Activated CD8-positive, alpha-beta memory T cell treated with anti-CD3 and anti-CD28 coated beads, Interleukin-2, amount 50 U/mL, for 1 hour (primary cell): ENCODE measurements around the gene TTC31.

ENCODE experiments used
- DNase-seq: peaks from one replicate; pipeline ENCODE4 v3.0.0-alpha.2; 2020; ENCODE audit errors: extremely low read depth

The TTC31 gene

DNA sequence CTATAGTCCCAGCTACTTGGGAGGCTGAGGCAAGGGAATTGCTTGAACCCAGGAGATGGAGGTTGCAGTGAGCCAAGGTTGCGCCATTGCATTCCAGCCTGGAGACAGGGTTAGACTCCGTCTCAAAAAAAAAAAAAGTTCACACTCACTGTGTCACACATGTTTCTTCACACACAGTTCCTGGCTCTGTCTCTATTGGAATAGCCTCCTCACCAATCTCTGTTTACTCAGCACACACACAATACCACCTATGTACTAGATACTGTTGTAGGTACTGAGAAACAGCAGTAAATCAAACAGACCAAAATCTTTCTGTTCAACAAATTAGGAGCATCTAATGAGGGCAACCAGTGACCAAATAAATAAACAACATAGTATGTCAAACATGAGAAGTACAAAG, 3.3 kb downstream of the TTC31 start:
- no peak for DNase-seq

DNA sequence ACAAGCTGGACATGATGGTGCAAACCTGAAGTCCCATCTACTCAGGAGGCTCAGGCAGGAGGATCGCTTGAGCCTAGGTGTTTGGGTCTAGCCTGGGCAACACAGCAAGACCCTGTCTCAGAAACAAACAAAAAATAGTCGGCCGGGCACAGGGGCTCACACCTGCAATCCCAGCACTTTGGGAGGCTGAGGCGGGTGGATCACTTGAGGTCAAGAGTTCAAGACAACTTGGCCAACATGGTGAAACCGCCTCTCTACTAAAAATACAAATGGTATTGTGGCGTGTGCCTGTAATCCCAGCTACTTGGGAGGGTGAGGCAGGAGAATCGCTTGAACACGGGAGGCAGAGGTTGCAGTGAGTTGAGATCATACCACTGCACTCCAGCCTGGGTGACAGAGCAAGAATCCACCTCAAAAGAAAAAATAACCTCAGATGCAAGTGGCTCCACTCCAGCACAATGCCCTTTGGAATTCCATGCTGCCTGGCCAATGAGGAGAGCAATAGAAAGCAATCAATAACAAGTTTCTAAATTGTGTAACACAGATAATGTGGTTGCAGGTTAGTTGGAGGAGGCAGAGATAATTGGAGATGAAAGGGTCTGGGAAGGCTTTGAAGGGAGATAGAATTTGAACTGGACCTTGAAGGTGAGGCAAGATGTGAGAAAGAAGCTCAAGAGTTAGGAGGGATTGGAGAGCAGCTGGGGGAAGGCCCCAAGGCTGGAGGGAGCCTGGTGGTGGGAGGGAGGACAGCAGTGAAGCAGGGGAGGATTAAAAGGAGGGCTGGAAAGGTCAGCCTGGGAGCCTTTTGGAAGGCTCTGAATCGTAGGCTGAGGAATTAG, 6.0 kb downstream of the TTC31 start:
- DNase-seq: no peak

DNA sequence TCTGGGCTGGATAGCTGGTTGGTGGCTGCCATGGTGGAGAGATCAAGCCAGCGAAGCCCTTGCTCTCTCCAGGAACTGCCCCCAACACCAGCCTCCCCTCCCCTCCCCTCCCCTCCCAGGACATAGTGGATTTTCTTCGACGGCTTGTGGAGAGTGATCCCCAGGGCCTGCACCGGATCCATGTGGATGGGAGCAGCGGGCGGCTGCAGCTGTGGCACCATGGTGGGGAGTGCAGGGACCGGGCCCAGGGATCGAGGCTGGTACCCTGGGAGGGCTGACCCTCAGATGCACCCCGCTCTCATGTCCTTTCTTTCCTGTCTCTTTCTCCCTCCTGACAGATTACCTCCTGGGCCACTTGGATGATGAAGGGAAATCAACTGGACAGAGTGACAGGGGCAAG, 7.0 kb downstream of the TTC31 start:
- no peak for DNase-seq

DNA sequence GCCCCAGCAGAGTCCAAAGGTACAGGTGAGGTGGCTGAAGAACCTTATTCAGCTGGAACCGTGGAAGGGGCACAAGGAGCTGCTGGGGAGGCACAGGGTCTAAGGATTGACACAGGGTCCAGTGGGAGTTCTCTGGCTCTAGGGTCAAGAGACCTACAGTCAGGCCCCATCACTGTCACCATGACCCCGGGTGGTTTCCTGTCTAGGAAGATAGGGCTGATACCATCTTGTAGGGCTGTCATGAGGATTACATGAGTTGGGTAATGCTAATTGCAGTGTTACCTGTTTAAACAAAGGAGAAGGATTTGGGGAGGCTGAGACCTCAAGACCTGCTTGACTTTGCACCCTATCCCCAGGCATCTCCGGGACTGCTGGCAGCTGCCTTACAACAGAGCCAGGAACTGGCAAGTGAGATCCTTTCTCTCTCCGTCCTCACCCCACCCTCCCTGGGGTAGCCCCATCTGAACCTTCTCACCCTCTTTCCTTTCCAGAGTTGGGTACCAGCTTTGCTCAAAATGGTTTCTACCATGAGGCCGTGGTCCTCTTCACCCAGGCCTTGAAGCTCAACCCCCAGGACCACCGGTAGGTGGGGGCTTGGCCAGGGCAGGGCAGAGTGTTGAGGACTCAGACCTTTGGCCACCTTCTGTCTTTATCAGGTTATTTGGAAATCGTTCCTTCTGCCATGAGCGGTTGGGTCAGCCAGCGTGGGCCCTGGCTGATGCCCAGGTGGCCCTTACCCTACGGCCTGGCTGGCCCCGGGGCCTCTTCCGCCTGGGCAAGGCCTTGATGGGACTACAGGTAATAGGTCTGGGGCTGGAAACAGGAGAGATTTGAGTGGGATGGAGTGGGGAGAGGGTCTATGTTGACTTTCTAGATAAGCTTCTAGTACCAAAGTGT, 9.0 kb downstream of the TTC31 start:
- DNase-seq: no peak

DNA sequence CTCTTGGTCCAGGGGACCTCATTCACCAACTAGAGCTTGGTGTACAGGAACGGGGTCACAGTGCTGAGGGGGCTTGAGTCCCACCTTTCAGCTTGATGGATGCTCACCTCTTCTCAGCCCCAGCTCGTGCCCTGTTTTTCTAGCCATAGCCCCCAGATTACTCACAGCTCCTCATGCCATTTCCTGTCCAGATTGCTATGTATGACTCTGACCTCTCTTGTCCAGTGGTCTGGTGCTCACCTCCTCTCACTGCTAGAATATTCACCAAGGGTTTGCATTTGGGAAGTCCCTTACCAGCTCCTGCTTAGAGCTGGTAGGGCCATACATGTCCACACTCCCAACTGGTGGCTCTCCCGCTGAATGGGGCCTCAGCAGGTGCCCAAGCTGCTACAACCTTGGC, 10.7 kb downstream of the TTC31 start:
- DNase-seq: no peak

DNA sequence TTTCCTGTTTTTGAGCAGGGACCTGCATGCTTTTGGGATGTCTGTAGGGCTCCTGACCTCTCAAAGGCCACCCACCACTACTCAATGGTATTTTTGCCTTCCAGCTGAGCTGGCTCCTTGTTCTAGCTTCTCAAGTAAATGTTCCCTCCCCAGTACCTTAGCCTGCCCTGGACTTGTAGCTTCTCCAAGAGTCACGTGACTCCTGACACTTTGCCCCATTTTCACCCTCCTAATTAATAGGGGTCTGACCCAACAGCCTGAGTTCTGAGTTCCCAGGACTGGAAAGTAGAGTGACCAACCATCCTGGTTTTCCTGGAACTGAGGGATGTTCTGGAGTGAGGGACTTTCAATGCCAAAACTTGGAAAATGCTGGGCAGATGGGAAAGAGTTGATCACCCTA, 12.6 kb downstream of the TTC31 start:
- no peak for DNase-seq

DNA sequence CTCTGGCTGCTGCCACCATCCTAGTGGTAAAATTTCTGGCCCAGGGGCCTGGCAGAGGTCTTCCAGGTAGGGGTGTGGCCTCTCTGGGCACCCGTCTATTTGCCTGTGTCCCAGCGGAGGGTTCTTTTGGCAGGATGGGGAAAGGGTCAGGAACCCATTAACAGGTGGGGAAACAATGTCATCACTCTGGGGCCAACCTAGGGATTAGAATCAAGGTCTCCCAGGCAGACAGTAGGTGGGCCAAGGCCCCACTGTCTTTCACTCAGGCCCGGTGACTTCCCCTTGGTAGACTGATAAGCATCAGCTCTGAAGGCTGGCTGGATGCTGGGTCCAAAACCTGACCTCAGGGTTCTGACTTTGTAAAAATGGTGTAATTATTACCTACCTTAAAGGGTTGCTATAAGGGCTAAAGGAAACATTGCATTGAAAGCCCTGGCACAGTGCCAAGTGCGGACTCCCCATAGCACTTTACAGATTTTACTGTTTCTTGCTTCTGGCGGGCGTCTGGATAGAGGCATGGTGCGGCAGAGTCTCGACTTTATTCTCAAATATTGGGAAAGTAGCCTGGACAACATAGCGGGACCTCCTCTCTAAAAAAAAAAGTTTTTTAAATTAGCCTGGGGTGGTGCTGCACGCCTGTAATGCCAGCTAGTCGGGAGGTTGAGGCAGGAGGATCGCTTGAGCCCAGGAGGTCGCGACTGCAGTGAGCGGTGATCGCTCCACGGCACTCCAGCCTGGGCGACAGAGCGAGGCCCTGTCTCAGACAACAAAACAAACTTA, 14.3 kb downstream of the TTC31 start:
- DNase-seq: no peak

DNA sequence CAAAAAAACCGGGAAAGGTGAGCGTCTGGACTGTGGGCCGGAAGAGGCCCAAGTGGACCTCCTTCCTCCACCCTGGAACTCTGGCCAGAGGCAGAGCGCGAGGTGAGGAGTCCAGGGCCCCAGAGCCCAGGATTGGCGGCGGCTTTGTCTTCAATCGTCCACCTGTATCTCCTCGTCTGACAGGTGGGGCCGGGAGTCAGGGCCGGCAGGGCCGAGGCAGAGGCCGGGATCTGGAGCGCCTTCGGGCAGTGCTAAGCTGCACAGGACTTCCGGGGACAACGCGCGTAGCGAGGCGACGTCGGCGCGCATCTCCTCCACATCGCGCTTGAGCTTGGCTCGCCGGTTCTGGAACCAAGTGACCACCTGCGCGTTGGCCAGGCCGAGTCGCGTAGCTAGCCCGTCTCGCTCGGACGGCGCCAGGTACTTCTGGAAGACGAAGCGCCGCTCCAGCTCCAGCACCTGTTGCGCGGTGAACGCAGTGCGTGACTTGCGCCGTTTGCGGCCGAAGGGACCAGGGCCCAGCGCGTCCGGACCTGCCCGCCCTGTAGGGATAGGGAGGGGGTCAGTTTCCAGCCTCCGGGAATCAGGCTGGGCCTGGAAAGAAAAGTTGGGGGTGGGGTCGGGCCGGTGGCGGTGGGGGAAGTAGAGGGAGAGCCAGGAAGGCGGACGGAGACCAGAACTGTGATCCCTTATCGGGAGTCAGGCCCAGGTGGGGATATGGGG, 15.1 kb downstream of the TTC31 start:
- no peak for DNase-seq

DNA sequence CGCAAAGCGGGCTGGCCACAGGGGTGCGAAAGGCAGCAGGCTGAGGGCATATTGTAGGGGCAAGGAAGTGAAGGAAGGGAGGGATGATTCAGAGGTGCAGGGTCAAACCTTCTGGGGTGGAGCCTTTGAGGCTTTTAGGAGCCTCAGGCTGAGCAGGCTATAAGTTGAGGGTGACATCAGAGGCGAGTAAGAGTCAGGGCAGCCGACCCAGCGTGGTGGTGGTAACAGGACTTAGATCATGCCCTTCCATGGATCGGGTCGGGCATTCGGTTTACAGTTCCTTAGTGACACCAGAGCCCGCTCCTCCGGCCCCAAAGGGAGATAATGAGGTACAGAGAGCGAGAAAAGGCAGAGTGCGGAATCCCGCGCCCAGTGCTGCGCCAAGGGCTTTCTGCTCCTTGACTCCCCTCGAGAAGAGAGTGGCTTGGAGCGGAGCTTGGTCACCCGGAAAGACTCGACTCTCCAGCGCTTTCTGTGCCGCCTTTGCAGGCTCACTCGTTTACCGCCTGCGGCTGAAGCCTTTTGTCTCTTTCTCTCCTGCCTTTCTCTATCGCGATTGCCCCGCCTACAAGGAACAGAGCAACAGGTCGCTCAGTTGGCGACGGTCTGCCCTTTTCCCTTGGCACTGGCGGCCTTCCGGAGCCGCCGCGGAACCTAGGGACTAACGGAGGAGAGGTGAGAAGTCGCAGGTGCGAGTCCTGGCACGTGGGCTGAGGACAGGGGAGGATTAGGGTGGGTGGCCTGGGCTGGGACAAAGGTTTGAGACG, 15.8 kb downstream of the TTC31 start:
- DNase-seq: no peak

DNA sequence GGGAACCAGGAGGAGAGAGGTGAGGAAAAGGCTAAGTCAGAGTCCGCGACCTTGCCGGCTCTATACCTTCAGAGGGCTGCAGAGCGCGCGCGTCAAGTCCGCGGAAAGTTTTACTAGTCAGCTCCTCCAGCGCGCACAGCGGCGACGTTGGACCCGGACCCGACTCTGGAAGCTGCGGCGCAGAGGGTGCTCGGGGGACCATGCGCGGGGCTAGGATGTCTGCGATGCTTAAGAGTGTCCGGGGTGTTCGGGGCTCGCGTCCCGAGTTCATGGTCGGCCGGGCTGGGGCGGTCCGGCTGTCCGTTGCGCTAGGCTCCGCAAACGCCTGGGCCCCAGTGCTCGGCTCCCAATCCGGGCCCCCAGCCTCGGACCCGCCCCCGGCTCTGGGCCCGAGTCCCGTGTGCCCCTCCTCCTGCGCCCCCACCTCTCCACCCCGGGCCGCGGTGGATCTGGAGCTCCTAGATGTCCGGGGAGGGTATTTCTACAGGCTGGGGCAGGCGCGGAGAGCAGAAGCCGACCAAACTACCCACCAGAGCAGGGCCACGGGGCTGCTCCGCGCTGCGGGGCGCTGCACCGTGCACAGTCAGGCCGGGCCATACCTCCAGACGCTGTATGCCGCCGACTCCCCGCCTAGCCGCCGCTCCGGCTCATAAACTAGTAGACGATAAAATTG, 16.5 kb downstream of the TTC31 start, which contains the start of gene LBX2:
Gene LBX2, minus strand, starts transcription at position 337 of the 673 bp plus-strand sequence. Its CDS starts 66 bp downstream, at position 271.
- DNase-seq: no peak

DNA sequence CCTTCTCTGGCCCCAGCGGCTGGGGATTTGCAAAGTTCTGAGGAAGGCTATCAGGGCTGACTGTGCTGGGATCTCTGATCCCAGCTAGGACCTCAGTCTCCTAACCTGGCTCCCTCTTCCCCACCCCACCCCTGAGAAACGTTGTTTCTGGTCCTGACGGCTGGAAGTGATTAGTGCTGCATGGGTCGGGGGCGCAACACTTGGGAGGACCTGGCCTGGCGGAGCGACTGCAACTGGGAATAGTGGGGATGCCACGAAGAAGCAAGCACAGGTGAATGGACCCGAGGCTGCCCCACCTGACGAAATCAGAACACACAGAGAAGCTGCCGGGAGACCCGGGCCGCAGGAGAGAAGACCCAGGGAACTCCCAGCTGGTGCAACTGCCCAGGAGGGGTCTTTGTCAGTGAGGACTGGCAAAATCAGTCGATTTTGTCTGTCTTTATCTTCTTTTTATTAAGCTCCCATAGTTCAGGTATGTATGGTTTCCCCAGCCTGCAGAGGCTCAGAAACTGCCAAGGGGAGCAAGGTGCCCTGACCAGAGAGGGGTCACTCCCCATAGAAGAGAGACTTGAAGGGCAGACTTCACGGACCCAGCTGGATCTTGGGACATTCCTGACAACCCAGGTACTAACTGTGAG, 17.2 kb downstream of the TTC31 start:
- DNase-seq: no peak

DNA sequence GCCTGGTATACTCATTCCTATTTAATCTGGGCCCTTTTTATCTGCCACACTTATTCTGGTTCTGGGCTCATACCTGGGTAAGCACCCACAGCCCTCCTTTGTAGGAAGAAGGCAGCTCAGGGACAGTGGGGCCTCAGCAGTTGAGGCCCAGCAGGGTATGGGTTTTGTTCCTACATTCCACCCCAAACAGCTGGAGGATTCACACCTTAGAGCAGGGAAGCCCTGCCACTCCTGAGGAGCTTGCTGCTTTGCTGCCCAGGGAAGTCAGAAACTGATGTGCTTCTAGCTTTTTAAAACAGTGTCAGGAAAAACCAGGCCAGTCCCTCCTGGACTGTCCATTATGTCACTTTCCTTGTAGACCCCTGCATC, 17.7 kb downstream of the TTC31 start:
- DNase-seq: no peak

DNA sequence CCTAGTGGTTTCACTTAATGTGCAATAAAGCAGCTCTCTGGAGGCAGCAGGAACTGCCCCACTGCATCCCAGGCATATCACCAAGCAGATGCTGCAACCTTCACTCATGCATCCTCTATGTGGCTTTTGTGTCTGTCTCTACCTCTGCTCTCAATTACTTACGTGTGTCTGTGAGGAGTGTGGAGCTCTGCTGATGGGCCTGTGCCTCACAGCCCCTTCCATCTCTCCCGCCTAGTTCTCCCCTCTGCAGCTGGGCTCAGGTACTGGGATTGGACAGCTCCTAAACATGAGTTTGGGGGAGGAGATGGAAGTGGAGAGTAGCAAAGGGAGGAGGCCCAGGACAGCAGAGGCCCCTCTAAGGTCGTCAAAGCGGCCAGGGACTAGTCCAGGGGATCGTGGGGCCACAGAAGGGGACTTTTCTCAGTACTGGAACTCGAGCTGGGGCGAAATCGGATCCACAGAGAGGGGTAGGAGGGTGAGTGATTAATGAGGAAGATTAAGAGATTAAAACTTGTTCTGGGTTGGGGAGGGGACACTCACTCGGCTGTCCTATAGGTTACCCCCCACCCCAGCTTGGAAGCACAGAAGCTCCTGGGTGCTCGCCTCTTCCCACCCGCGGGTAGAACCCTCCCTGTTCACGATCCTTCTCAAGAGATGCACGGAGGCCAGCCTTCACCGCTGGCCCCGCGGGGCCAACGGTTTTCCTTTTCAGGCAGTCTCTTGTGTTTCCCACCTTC, 18.6 kb downstream of the TTC31 start:
- no peak for DNase-seq

DNA sequence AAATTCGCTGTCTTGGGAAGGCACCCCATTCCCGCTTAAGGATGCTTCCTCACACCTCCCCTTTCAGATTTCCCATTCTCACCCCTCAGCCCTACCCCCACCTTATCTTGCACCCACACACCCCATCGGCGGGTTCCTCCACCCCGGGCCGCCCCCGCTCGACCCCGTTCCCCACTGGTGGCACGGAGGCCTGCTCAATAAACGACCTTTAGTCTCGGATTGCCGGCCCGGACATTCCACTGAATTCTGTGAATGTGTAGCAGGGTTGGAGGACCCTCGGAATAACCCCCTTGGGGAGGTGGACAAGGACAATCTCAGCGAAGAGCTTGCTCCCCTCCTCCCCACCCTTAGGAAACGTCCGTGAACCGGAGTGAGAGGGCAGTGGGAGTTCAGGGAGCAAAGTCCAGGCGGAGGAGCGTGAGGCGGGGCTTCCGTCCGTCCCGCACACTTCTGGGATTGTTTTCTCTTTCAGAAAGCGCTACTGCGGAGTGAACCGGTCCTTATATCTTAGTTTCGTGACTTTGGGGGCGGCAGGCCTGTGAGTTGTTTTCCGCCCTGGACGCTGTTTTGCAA, 19.4 kb downstream of the TTC31 start:
- DNase-seq: no peak

DNA sequence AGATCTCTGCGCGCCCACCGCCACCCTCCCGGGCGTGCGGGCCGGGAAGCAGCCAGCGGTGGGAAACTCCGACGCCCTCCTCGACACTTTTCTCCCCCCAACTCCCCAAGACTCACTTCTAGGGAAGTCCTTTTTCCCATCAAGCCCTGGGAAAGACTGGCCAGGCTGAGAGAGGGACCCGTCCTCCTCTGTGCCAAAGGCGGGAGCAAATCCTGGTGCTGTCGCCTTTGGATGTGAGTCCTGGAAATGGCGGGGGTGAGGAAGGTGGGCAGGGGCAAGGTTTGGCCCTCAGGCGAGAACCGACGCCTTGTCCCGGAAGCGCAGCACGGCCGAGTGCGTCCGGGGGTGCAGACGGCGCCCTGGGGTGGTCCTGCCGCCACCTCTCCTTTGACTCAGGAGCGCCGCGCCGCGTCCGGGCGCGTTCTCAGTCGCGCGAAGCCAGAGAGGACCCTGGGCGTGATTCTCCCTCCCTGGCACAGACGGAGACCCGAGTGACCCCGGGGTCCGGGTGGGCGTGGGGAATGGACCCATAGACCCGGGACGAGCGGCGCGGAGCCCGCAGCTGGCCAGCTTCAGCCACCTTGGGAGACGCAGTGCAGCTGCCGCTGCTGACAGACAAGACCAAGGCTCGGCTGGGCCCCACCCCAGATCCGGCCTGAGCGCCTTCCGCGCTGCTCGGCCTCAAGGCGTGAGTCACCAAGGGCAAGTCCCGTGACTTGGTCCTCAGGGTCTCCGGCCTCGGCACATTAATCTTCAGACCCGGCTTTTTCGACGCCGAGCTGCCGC, 20.0 kb downstream of the TTC31 start:
- DNase-seq: no peak

DNA sequence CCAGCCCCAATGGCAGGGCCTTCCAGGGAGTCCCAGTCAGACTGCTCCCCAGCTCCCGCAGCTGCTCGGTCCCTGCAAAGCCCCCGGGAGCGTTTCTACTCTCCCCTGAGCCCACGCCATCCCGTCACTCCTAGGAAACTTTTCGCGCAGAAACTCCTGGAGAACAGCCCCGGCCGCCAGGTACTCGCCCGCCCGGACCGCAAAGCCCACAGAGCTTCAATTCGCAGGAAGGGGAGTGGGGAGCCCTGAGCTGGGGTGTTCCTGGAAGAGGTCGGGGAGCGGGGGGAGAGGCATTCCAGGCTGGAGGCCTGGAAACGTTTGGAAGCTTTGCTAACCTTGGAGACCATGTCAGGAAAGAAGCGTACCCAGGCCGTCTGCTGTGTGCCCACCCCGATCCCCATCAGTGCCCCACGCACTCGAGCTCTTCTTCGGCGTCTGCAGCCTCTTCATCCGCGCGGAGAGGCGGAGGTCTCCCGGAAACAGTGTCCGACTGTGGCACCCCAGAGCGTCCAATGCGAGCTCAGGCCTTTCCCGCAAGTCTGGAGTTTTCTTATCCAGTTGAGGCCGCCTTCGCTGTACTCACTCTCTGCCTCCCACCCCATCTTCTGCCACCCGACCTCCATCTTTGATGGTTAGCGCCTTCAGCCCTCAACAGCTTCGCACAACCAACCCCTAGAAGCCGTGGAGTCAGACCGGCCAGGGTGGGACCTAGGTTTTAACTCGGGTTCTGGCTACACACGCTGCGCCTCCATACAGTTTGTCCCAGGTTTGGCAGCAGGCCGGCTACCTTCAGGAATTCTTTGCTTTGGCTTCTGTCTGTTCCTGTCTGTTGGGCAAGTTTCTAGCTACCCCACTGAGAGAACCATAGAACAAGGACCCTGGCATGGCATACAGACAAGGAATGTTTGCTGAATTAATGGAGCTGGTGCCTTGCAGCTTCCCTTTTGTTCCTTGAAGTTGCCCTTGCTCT, 20.9 kb downstream of the TTC31 start:
- DNase-seq: no peak

DNA sequence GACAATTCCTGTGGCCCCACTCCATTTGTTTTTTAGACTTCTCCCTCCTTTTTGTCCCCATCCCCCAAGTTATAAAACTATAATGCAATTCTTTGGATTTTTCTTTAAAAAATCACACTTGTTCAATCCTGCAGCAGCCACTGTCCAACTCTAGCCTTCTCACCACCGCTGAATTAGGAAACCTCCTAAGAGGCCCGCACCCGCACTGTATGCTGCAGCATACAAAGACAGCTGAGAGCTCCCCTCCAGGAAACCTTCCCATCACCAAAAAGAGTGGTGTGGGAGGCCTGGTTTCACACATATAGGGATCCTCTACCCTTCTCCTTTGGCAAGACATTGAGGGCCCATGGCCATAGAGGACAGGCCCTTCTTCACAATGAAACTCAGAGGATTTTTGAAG, 21.7 kb downstream of the TTC31 start:
- no peak for DNase-seq
